Heart left ventricle (tissue), 16 donors: ENCODE measurements around the gene ARPC2. TPM values are rescaled to one million over a fixed set of nuclear protein-coding genes. Genes with fewer than 3 reads are reported as not detected.

Experiments used
- ATAC-seq, 4 donors: fragments of 200-7000 bp; cut with Tn5 transposase; one replicate each; pipeline ENCODE4 v1.9.1; 2020 to 2022; ENCODE audit warnings: moderate library complexity in 4 of 4, mild to moderate bottlenecking in 3 of 4, moderate number of reproducible peaks in 1 of 4
- DNase-seq, 5 donors: peaks; one replicate each; pipeline ENCODE4 v3.0.0-alpha.2; 2020
- H3K27ac ChIP-seq, 12 donors: fragments of 200-600 bp; sonication (generic) in 4 of 12; one replicate each; pipeline versions ENCODE4 v1.5.0 to v1.8.0; 2016 to 2022; ENCODE audit warnings: mild to moderate bottlenecking in 2 of 12
- H3K27me3 ChIP-seq, 9 donors: fragments of 200-600 bp; sonication (generic) in 2 of 9; one replicate each; pipeline versions ENCODE4 v1.5.1 to v1.8.0; 2016 to 2022; ENCODE audit warnings: mild to moderate bottlenecking in 3 of 9
- H3K36me3 ChIP-seq, 9 donors: fragments of 200-600 bp; sonication (generic) in 2 of 9; one replicate each; pipeline versions ENCODE4 v1.5.0 to v1.8.0; 2018 to 2022; ENCODE audit warnings: mild to moderate bottlenecking in 2 of 9
- H3K4me1 ChIP-seq, 12 donors: fragments of 200-600 bp; sonication (generic) in 4 of 12; one replicate each; pipeline versions ENCODE4 v1.5.0 to v1.8.0; 2016 to 2022; ENCODE audit warnings: mild to moderate bottlenecking in 3 of 12
- H3K4me3 ChIP-seq, 12 donors: fragments of 200-600 bp; sonication (generic) in 4 of 12; one replicate each; pipeline versions ENCODE4 v1.5.0 to v1.8.0; 2017 to 2022; ENCODE audit warnings: mild to moderate bottlenecking in 9 of 12, moderate library complexity in 4 of 12
- H3K9me3 ChIP-seq, 12 donors: fragments of 200-600 bp; sonication (generic) in 4 of 12; one replicate each; pipeline versions ENCODE4 v1.5.0 to v1.8.0; 2016 to 2022; ENCODE audit warnings: mild to moderate bottlenecking in 1 of 12
- CTCF ChIP-seq, 12 donors: fragments of 200-600 bp; sonication (generic) in 4 of 12; IDR thresholded peaks; one replicate each; pipeline versions ENCODE4 v1.5.0 to v1.8.0; 2018 to 2022; ENCODE audit warnings: antibody characterized with exemption in 12 of 12, mild to moderate bottlenecking in 5 of 12
- POLR2A ChIP-seq, 2 donors: fragments of 450-650 bp; IDR thresholded peaks; one replicate each; pipeline ENCODE4 v1.6.1; 2017; ENCODE audit warnings: antibody characterized with exemption in 2 of 2, mild to moderate bottlenecking in 2 of 2, moderate library complexity in 2 of 2
- WGBS, 4 donors: extraction: QIAGEN DNeasy Blood & Tissue Kit in 2 of 4; methylation state at CpG; one replicate each; pipeline versions ENCODE4 v1.1.5 to v1.1.7; 2013 to 2018; 5-methylcytosine and 5-hydroxymethylcytosine counted together
- intact Hi-C, 10 donors: fragments of 100-400 bp; cut with DNase I; formaldehyde crosslinking; loops; one replicate each; pipeline versions ENCODE4 v1.11.1 to v1.14.2; 2022
- polyA plus RNA-seq, 2 donors: library from polyadenylated mRNA; stranded (reverse); fragments of 200-250 nt; gene quantifications; one replicate each; pipeline ENCODE4 v1.2.3, GENCODE V29; 2013
- total RNA-seq, 9 donors: library from RNA; depleted of rRNA in 2 of 9; stranded (reverse); fragments of >200 nt in 2 of 9; fragmentation: NEBNext Ultra II Directional in 3 of 9; extraction: Animal tissue kit (Norgen Biotek cat#: 25700) in 3 of 9; gene quantifications; one replicate each; pipeline versions ENCODE4 v1.1.0 to v1.2.4, GENCODE V29; 2016 to 2023
- donor health status: ischemic (EF 13 %, LVEDD 7.1; RV severe dilation, severe dysfunction).
- donor health status: healthy with polysubstance abuse.
- donor health status: DM: no; HTN: yes; CAD: no.
- donor health status: DM: no; HTN: no; CAD: no.
- donor health status: ischemic (EF 25% LVEDD 6.9; RV normal size, moderate dysfunction).
- donor health status: ischemic (EF 25% LVEDD 5.7; RV mildly dilated, moderate dysfunction).
- donor health status: healthy.
- donor health status: DM: yes; HTN: yes; CAD: no.
- donor health status: ischemic (EF 35%, LVEDD 5.7; RV mildly dilated, moderate dysfunction).
- donor health status: nonischemic (EF 11% LVEDD 7.7; RV severe dilation, severe dysfunction).
- donor health status: DM: yes; HTN: yes; CAD: no.
- donor health status: PGD.
- donor health status: ischemic (EF 29% LVEDD 5.4; RV normal size, mild dysfunction).
- donor health status: nonischemic (EF 23%, LVEDD 6.1; RV moderate dilation, normal function).

The ARPC2 gene
- total and polyA plus RNA-seq, 11 donors, result 64.9 to 278 (median 139) TPM

- H3K4me3 ChIP-seq, result no peak overlapping the region
- H3K36me3 ChIP-seq, result peaks cover 0 to 58% (median 50%) of the 10 kb centered on the region in 9 donors
- peaks cover 7 to 62% (median 37%) of the 10 kb centered on the region in 12 donors for H3K4me1 ChIP-seq
- no peaks in the 10 kb centered on the region for H3K9me3 ChIP-seq
- ATAC-seq (no peak), DNase-seq (peak in 1 of 5 donors; percentile 49)
- WGBS, 4 donors, result 93 to 98% (median 95%) methylated on average over 11 to 15 of the region's 15 CpGs
- H3K27me3 ChIP-seq, result no peaks in the 10 kb centered on the region
- TF ChIP-seq CTCF (IDR thresholded peaks at IDR 0.05) (no peak), POLR2A (IDR thresholded peaks at IDR 0.05) (no peak)
- intact Hi-C loops, result loop anchor here in 2 of 10 donors (5.0 to 10.0 kb wide), 2 partner anchors 52 to 79 kb away; partner anchors contain the start of gene ARPC2 (in 1 of the 2)
- H3K27ac ChIP-seq, result no peak overlapping the region
Observed at GRCh38 chr2:218266316-218266979, 49.5 kb downstream of the ARPC2 start.

DNA sequence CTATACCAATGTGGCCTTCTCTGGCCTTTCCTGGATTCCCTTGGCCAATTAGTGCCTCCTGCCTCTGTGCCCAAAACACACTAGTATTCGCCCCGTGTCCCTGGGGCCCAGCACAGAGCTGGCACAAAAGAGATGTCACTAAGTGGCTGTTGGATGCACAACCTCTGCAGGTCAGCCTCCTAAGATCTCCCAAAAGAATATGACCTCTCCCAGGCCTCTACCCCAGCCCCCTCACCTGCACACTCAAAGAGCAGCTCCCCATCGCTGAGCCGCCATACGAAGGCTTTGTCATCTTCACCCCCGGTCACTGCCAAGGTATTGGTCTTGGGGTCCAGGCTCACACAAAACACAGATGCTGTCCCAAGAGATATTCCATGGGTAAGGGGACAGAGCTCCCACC lies 50.3 kb downstream of the ARPC2 start:
- H3K27ac ChIP-seq, result no peak overlapping the region
- H3K4me1 ChIP-seq, result peaks cover 4 to 62% (median 38%) of the 10 kb centered on the region in 12 donors
- no peaks in the 10 kb centered on the region for H3K9me3 ChIP-seq
- 94 to 99% (median 96%) methylated on average over 6 of the region's 6 CpGs for WGBS, 4 donors
- TF ChIP-seq POLR2A (IDR thresholded peaks at IDR 0.05), result no peak
- H3K4me3 ChIP-seq, result no peak overlapping the region
- intact Hi-C loops, result loop anchor here in 2 of 10 donors (5.0 to 10.0 kb wide), 2 partner anchors 52 to 80 kb away; partner anchors contain the start of gene ARPC2 (in 1 of the 2)
- DNase-seq, result peak in 1 of 5 donors; percentile 33
- peaks cover 0 to 58% (median 50%) of the 10 kb centered on the region in 9 donors for H3K36me3 ChIP-seq
- ATAC-seq, result no peak
- H3K27me3 ChIP-seq, result no peaks in the 10 kb centered on the region

- Histone ChIP-seq H3K27ac (peak within 1 kb of the TSS; percentile 71 to 88 (median 80)), H3K27me3 (no peaks in the 10 kb centered on the region), H3K9me3 (no peaks in the 10 kb centered on the region), H3K4me3 (peak within 1 kb of the TSS; percentile 54 to 95 (median 87)), H3K4me1 (peaks cover 3 to 60% (median 43%) of the 10 kb centered on the region in 12 donors), H3K36me3 (peaks cover 0 to 54% (median 47%) of the 10 kb centered on the region in 9 donors)
- TF ChIP-seq POLR2A (IDR thresholded peaks at IDR 0.05), result peak; percentile 15 to 89
- TF ChIP-seq CTCF (IDR thresholded peaks at IDR 0.05), result peak in 8 of 12 donors; percentile 26 to 56 (median 36)
- ATAC-seq, result peak; percentile 92 to 96 (median 94)
- WGBS, 4 donors, result 0 to 1% (median 0%) methylated on average over 45 to 64 of the region's 64 CpGs
- DNase-seq, result peak; percentile 100
- intact Hi-C loops, result loop anchor here in 8 of 10 donors (1.0 to 10.0 kb wide), 11 partner anchors 17 to 375 kb away; partner anchors contain the start of genes CTDSP1 (in 4 of the 8) and ARPC2 (in 3 of the 8)
Observed at GRCh38 chr2:218269900-218270720, 53.1 kb downstream of the ARPC2 start, which contains the start of the genes AAMP and PNKD. TSS of gene AAMP (minus strand) at chr2:218270137. CDS start at chr2:218270086, 51 bp downstream. TSS of gene PNKD (plus strand) at chr2:218270519. CDS start at chr2:218270536, 17 bp downstream.

GRCh38 chr2:218270721-218271486 lies 53.9 kb downstream of the ARPC2 start:
- H3K36me3 ChIP-seq, result peaks cover 0 to 54% (median 47%) of the 10 kb centered on the region in 9 donors
- no peaks in the 10 kb centered on the region for H3K27me3 ChIP-seq
- DNase-seq (peak in 2 of 5 donors; percentile 39 to 57), ATAC-seq (peak in 1 of 4 donors; percentile 0)
- no peaks in the 10 kb centered on the region for H3K9me3 ChIP-seq
- peak overlapping the region; percentile 51 to 95 (median 87) for H3K4me3 ChIP-seq
- TF ChIP-seq CTCF (IDR thresholded peaks at IDR 0.05) (no peak), POLR2A (IDR thresholded peaks at IDR 0.05) (no peak)
- 4 to 6% (median 5%) methylated on average over 20 to 23 of the region's 23 CpGs for WGBS, 4 donors
- H3K27ac ChIP-seq, result peak overlapping the region in 11 of 12 donors; percentile 54 to 87 (median 76)
- H3K4me1 ChIP-seq, result peaks cover 3 to 60% (median 43%) of the 10 kb centered on the region in 12 donors
- intact Hi-C loops, result loop anchor here in 7 of 10 donors (1.0 to 10.0 kb wide), 9 partner anchors 16 to 374 kb away; partner anchors contain the start of genes CTDSP1 (in 4 of the 7) and ARPC2 (in 1 of the 7)
